ENCODE results near the gene UPF3B. TPM values are rescaled to one million over a fixed set of nuclear protein-coding genes. Genes with fewer than 3 reads are reported as not detected.
"Not testable (repeated sequence)": the region's sequence is repeated elsewhere in the genome, so short reads cannot be mapped to it uniquely, and the experiment has no call there.

UPF3B gene
- total RNA-seq, 2 donors from 2014 or later = 5.4 to 6.8 TPM

GRCh38 chrX:119833905-119834304 is 18.9 kb downstream of the UPF3B start:
- no peak for DNase-seq (ENCODE audit: low spot score)

DNA sequence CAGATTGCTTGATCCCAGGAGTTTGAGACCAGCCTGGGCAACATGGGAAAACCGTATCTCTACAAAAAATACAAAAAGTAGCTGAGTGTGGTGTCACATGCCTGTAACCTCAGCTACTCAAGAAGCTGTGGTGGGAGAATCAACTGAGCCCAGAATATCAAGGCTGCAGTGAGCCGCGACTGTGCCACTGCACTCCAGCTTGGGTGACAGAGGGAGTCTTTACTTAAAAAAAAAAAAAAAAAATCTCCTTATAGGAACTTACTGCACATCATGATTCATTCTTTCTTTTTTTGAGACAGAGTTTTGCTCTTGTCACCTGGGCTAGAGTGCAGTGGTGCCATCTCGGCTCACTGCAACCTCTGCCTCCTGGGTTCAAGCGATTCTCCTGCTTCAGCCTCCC is 24.3 kb downstream of the UPF3B start:
- intact Hi-C loops (cut with DNase I) = no loop called here
- DNase-seq (ENCODE audit: low spot score) = no peak

More at GRCh38 chrX:119833905-119834304, 18.9 kb downstream of the UPF3B start:
- intact Hi-C loops (cut with DNase I) = no loop called here

GRCh38 chrX:119826399-119826959 is 26.3 kb downstream of the UPF3B start:
- DNase-seq (ENCODE audit: low spot score) = no peak
- intact Hi-C loops (cut with DNase I) = no loop called here

GRCh38 chrX:119824221-119824620 is 28.5 kb downstream of the UPF3B start:
- DNase-seq (ENCODE audit: low spot score); intact Hi-C loops (cut with DNase I): not testable (repeated sequence)

GRCh38 chrX:119821703-119822102 is 31.1 kb downstream of the UPF3B start:
- intact Hi-C loops (cut with DNase I); DNase-seq (ENCODE audit: low spot score): not testable (repeated sequence)

- intact Hi-C loops (cut with DNase I) = no loop called here
- peak; percentile 26 for DNase-seq (ENCODE audit: low spot score)
Observed at GRCh38 chrX:119817130-119817690, 35.6 kb downstream of the UPF3B start.

DNA sequence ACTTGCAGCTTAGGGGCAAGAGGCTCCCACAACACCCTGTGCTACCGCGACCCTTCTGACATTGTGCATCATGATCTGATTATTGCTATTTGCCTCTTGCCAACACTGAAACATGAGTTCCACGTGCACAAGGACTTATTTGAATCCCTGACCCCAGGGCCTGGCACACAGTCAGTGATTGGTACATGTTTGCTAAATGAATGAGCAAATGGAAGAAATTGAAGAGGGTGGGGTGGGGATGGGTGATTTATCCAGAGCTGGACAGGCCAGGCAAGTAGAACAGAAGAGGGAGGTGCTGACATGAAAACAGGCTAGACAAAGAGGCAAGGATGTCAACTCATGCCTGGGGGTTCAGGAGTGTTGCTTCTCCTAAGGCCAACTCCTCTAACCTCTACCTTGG is 36.5 kb downstream of the UPF3B start:
- intact Hi-C loops (cut with DNase I) = no loop called here
- peak; percentile 48 for DNase-seq (ENCODE audit: low spot score)

GRCh38 chrX:119809185-119809666 is 43.5 kb downstream of the UPF3B start:
- DNase-seq (ENCODE audit: low spot score) = no peak
- intact Hi-C loops (cut with DNase I) = no loop called here

- DNase-seq (ENCODE audit: low spot score); intact Hi-C loops (cut with DNase I): not testable (repeated sequence)
Observed at GRCh38 chrX:119808461-119808860, 44.3 kb downstream of the UPF3B start.

DNA sequence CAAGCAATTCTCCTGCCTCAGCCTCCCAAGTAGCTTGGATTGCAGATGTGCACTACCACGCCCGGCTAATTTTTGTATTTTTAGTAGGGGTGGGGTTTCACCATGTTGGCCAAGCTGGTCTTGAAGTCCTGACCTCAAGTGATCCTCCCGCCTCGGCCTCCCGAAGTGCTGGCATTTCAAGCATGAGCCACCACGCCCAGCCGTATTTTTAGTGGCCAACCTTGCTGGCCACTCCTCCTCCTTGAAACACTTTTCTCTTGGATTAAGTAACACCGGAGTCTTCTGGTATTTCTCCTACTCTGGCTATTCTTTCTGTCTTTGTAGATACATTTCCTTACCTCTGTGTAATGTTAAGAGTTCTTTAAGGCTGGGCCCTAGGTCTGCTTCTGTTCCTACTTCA is 50.2 kb downstream of the UPF3B start:
- DNase-seq (ENCODE audit: low spot score) = no peak
- intact Hi-C loops (cut with DNase I) = no loop called here

DNA sequence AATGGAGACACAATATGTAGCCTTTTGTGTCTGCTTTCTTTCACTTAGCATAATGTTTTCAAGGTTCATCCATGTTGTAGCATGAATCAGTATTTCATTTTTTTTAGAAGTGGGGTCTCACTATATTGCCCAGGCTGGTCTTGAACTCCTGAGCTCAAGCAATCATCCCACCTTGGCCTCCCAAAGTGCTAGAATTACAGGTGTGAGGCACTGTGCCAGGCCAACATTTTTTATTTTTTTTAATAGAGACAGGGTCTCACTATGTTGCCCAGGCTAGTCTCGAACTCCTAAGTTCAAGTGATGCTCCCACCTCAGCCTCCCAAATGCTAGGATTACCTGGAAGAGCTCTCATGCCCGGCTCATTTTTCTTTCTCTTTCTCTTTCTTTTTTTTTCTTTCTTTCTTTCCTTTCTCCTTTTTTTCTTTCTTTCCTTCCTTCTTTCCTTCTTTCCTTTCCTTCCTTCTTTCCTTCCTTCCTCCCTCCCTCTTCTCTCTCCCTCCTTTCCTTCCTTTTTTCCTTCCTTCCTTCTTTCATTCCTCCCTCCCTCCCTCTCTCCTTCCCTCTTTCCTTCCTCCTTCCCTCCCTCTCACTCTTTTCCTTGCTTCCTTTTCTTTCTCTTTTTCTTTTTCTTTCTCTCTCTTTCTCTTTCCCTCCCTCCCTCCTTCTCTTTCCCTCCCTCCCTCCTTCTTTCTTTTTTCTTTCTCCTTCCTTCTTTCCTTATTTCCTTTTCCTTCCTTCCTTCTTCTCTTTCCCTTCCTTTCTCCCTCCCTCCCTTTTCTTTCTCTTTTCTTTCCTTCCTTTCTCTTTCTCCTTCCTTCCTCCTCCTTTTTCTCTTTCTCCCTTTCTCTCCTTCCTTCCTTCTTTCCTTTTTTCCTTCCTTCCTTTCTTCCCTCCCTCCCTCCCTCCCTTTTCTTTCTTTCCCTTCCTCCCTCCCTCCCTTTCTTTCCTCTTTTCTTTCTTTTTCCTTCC is 51.2 kb downstream of the UPF3B start:
- intact Hi-C loops (cut with DNase I) = no loop called here
- no peak for DNase-seq (ENCODE audit: low spot score)

DNA sequence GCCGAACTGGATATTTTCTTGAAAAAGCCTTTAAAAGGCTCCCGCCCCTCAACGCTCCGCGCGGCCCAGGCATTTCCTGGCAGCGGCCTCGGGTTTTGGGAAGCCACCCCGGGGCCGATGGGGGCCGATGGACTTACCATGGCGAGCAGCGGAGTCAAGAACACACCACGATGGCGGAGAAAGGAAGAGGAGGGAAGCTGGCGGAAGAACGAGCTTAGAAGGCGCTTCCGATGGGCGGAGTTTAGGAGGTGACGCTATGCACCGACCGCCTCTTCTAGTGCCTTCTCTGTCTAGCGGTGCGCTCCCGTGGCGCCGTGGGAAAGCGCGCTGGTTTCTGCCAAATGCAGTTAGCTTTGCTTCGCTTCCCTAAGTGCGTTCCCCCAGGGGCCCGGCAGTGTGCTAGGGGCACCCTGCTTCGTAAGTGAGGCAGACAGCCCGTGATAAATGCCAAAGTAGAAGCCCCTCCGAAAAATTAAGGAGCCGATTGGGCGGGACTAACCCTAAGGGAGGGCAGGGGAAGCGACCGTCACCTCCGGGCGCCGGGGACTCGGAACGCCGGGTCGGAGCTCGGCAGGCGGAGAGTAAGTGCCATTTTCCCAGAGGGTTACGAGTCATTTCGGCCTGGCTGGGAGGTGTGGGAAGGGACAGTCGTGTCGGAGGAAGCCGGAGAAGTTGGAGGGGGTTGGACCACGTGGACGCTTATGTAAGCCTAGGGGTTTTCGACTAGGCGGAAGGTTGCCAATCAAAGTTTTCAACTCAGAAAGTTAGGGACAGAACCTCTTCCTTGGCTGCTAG is 61.1 kb downstream of the UPF3B start, which contains the start of gene RPL39:
Gene RPL39 (minus strand): TSS at position 194 of the 795 bp plus-strand sequence. CDS start 54 bp downstream, at position 140.
- intact Hi-C loops (cut with DNase I) = no loop called here
- peak; percentile 95 for DNase-seq (ENCODE audit: low spot score)

- DNase-seq (ENCODE audit: low spot score) = no peak
- intact Hi-C loops (cut with DNase I) = no loop called here
Observed at GRCh38 chrX:119790977-119791436, 61.8 kb downstream of the UPF3B start.

DNA sequence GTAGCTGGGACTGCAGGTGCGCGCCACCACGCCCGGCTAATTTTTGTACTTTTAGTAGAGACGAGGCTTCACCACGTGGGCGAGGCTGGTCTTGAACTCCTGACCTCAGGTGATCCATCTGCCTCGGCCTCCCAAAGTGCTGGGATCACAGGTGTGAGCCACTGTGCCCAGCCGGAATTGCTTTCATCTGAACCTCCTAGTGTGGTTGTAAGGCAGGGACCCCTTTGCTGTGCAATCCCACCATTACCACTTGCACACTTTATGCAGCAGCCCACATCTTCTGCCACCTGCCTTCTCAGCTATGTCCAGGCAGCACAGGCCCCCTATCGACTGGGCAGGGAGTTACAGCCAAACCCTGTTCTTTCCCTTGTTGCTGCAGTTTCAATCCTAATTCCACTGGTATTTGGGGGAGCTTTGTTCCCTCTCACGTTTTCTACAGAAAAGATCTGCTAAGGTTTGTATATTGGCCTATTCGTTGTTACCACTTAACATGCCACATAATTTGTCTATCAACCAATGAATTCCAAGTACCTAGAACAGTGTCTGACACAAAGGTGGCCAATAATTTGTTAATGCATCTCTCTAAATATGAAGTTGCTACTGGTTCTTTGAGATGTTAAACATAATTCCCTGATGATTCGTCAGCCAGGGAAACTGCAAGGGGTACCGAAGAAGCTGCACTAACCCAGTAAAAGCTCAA is 67.9 kb downstream of the UPF3B start:
- intact Hi-C loops (cut with DNase I) = no loop called here
- DNase-seq (ENCODE audit: low spot score) = no peak

Other genes with a start within 250 kb of the UPF3B start
- 1 to 10 TPM; 6.8 to 7.5 TPM for gene NKRF, start 246.5 kb downstream of the UPF3B start, total RNA-seq
- gene SEPTIN6, start 159.8 kb downstream of the UPF3B start, total RNA-seq = 10 to 100 TPM; 19.4 to 22.3 TPM
- under 1 TPM; 0.29 to 0.32 TPM for gene SOWAHD, start 94.4 kb downstream of the UPF3B start, total RNA-seq
- gene RPL39, start 61.3 kb downstream of the UPF3B start, total RNA-seq = 1,000 to 10,000 TPM; 1,458 to 1,459 TPM
- 10 to 100 TPM in 1 of 2 donors, 1 to 10 TPM in 1; 8.2 to 10.2 TPM for gene RNF113A, start 18.8 kb upstream of the UPF3B start, total RNA-seq
- gene NDUFA1, start 18.9 kb upstream of the UPF3B start, total RNA-seq = 10 to 100 TPM; 65.9 to 74.7 TPM
- gene AKAP14, start 42.9 kb upstream of the UPF3B start, total RNA-seq = not detected
- gene NKAP, start 90.8 kb upstream of the UPF3B start, total RNA-seq = 1 to 10 TPM; 5.9 to 8.4 TPM
- not detected for gene RHOXF2B, start 224.7 kb upstream of the UPF3B start, total RNA-seq